ENCODE data around the gene DNAJB6.
"Not testable (repeated sequence)": the region's sequence is repeated elsewhere in the genome, so short reads cannot be mapped to it uniquely, and the experiment has no call there.

DNAJB6 gene

DNA sequence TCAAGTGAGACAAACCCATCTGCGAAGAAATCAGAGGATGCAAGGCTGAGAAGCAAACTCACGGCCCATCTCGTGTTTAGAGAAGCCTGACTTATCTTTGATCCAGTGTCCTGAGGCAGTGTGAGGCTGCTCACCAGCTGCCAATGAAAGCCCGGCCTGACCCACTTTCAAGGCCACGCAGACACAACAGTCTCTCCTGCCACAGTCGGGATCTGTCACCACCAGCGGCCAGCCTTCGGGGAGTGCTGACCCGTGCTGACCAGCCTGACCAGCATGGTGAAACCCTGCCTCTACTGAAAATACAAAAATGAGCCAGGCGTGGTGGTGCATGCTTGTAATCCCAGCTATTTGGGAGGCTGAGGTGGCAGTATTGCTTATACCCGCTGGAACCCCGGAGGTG lies 7.4 kb upstream of the DNAJB6 start:
- DNase-seq = no peak

- DNase-seq = not testable (repeated sequence)
These were observed 6.2 kb upstream of the DNAJB6 start for GRCh38 chr7:157330567-157330966.

DNA sequence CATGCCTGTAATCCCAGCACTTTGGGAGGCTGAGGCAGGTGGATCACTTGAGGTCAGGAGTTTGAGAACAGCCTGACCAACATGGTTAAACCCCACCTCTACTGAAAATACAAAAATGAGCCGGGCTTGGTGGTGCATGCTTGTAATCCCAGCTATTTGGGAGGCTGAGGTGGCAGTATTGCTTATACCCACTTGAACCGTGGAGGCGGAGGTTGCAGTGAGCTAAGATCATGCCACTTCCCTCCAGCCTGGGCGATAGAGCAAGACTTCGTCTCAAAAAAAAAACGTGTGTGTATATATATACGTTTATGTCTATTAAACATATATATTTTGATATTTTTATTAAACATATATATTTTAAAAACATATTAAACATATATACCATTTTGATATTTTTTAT lies 5.8 kb upstream of the DNAJB6 start:
- not testable (repeated sequence) for DNase-seq

DNA sequence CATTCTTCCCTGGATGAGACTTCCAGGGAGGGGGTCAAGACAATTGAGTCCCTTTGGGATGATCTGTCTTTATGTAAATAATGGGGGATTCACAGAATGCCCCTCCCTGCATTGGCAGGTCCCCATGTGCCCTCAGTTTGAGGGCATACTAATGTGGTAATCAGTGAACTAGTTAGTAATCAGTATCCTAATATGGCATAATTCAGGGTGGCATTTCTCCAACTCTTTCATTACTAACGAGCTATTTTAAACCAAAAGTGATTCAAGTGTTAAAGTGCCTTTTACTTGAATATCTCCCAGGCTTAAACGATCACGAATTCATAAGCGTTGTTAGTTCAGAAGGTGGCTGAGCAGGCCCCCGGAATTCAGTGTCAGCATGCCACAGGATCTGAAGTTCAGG lies 1.6 kb upstream of the DNAJB6 start:
- no peak for DNase-seq

GRCh38 chr7:157335991-157336382 lies 817 bp upstream of the DNAJB6 start:
- DNase-seq = no peak

- peak; percentile 55 for DNase-seq
These were observed 729 bp downstream of the DNAJB6 start for GRCh38 chr7:157337316-157338149.

- peak; percentile 74 for DNase-seq
These were observed 3.2 kb downstream of the DNAJB6 start for GRCh38 chr7:157339777-157340677.

- peak; percentile 73 for DNase-seq
These were observed 10.6 kb downstream of the DNAJB6 start for GRCh38 chr7:157347217-157347904.

GRCh38 chr7:157348548-157348947 lies 11.7 kb downstream of the DNAJB6 start:
- no peak for DNase-seq

DNA sequence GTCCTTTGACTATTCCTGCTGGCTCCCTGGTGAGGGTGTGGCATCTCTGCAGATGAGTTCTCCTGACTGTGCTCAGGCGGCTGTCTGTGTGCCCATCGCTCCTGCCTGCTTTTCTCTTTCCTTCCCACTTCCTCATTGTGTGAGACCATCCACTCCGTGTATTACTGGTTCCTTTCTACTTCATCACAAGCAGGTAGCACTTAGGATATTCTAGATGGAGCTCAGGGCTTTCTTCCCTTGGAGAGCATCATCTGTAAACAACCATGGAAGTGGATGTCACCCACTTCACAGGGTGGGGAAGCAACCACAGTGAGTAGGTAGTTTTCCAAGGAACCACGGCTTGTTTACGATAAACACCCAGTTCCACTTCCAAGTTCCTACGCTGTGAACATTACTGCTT lies 15.7 kb downstream of the DNAJB6 start:
- no peak for DNase-seq

- no peak for DNase-seq
These were observed 19.1 kb downstream of the DNAJB6 start for GRCh38 chr7:157355784-157356511.

DNA sequence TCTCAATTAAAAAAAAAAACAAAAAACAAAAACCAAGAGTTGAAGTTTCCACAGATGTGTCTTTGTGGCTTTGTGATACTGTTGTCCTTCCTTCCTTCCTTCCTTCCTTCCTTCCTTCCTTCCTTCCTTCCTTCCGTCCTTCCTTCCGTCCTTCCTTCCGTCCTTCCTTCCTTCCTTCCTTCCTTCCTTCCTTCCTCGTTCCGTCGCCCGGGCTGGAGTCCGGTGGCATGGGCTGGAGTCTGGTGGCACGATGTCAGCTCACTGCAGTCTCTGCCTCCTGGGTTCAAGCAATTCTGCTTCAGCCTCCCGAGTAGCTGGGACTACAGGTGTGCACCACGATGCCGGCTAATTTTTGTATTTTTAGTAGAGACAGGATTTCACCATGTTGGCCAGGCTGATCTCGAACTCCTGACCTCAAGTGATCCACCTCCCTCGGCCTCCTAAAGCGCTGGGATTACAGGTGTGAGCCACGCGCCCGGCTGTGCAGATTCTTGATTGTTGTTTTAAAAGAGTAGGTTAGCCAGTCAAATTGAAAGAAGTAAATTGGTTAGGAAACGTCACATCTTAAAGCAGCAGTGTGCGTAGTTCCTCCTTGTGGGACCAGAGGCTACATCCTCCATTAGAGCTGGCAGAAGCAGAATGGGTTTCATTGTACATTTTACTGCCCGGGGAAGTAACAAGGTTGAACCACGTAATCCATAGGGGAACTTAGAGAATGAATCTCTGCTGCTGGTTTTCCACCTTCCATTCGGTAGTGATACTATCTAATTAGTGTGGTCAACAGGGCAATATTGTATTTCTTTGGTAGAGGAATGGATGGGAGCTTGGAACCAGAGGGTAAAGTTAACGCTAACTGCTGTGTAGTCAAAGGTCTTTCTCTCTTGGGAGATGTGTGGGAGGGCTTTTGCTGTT lies 20.6 kb downstream of the DNAJB6 start:
- no peak for DNase-seq

DNA sequence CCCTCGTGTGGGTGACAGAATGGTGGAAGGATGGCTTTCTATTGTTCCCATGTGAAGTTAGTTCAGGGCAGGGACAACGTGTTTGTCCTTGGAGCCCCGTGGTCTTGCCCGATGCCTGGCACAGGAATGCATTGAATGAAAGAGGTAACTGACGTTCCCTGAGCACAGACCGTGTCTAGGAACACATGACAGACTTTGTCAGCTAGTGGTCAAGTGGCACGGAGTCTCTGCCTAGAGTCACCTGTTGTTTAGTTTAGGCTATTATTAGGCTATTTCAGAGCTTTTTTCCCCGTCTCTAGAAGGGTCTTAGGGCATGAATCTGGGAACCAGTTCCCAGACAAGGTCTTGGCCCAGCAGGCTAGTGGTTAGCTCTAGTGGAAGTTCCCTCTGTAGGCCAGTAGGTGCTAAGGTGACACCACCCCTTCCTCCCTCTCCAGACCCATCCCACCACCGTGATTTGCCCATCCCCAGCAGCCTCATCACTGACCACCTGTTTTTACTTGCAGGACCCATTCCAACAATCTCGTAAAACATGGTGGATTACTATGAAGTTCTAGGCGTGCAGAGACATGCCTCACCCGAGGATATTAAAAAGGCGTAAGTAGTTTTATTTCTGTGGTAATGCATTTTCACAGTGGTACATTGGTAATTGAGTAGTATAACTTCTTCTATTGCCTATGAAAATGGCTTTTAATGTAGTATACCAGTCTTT lies 21.4 kb downstream of the DNAJB6 start:
- DNase-seq = no peak

- no peak for DNase-seq
These were observed 21.9 kb downstream of the DNAJB6 start for GRCh38 chr7:157358753-157359096.

DNA sequence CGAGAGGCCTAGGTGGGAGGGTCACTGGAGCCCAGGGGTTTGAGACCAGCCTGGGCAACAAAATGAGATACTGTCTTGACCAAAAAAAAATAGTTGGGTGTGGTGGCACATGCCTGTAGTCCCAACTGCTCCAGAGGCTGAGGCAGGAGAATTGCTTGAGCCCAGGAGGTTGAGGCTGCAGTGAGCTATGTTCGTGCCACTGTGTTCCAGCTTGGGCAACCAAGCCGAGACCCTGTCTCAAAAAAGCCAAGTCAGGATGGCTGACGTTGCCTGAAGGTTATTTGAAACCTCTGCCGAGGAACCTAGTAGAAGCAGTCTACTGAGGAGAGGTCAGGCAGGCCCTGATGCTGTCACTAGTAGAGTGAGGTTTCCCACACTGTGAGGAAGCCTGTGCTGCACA lies 22.8 kb downstream of the DNAJB6 start:
- no peak for DNase-seq

DNA sequence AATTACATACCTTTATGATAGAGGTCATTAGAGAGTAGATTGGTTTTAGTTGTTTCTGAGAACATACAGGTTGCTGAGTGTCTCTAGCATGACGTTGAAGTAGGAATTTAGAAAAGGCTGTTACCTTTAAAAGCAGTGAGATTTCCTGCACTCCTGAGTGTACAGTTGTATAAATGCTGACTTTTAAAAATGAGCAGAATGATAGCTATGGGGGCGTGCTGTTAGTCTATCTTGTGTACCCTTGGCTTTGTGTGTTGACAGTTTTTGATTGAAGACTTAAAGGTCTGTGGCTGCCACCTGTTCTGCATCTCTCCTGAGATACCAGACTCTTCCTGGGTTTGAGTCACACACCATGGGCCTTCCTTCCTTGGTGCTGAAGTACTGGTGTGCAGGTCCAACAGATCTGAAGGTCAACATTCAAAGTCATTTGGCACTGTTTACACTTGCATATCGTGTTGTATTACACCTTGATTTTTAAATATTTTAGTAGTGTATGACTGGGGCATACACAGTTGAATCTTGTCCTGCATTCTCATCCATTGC lies 23.8 kb downstream of the DNAJB6 start:
- DNase-seq = no peak

GRCh38 chr7:157361537-157361936 lies 24.7 kb downstream of the DNAJB6 start:
- DNase-seq = no peak

DNA sequence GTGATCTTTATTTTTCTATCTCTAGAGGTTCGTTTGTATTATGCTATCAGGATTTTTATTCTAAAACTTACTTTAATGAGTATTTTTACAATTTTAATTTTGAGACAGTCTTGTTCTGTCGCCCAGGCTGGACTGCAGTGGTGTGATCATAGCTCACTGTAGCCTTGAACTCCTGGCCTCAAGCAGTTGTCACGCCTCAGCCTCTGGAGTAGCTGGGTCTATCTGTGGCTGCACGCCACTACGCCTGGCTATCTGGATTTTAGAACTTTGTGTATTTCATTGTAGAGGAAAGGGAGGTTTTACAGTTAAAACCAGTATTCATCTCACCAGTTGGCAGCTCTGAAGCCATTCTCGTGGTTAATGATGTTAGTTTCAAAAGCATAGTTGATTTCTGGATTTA lies 25.9 kb downstream of the DNAJB6 start:
- DNase-seq = no peak

GRCh38 chr7:157366722-157367121 lies 29.9 kb downstream of the DNAJB6 start:
- DNase-seq = no peak

GRCh38 chr7:157368955-157369354 lies 32.2 kb downstream of the DNAJB6 start:
- DNase-seq = no peak

- DNase-seq = no peak
These were observed 33.9 kb downstream of the DNAJB6 start for GRCh38 chr7:157370742-157371141.

Measured in fibroblast of skin of right biceps (primary cell).